ENCODE results near the gene KCNJ5.

- TF ChIP-seq EZH2 (IDR thresholded peaks at IDR 0.05; ENCODE audit: low read length) (no peak), CTCF (optimal IDR thresholded peaks at IDR 0.05 in 1 of 3, IDR thresholded peaks at IDR 0.05 in 1 of 3, conservative IDR thresholded peaks at IDR 0.05 in 1 of 3; ENCODE audit: extremely low read depth in 1 of 3, insufficient read depth in 2 of 3, low read length in 3 of 3) (no peak)
Measured at GRCh38 chr11:128931668-128932067, 40.5 kb downstream of the KCNJ5 start.
